PC-3 (cell line): ENCODE measurements around the gene TMEM63B. TPM values are rescaled to one million over a fixed set of nuclear protein-coding genes. Genes with fewer than 3 reads are reported as not detected.

Experiments used
- ATAC-seq: fragments of 200-7000 bp; cut with Tn5 transposase; 2 replicates; pipeline ENCODE4 v1.9.1; 2020; ENCODE audit warnings: mild to moderate bottlenecking, moderate library complexity
- BruUV-seq: library from RNA; stranded (reverse); fragments of 400-500 nt; replicated peaks from 2 replicates; lab custom pipeline; 2021; lab: Mats Ljungman, UMichigan
- CTCF ChIA-PET: fragments of 300-600 bp; sonication (Branson Sonifier 250); formaldehyde crosslinking; loops from one replicate; lab custom pipeline; 2022; ENCODE audit warnings: antibody characterized with exemption; lab: Charles Lee
- POLR2A ChIA-PET: fragments of 300-600 bp; sonication (Branson Sonifier 250); formaldehyde crosslinking; loops from one replicate; lab custom pipeline; 2022; ENCODE audit warnings: antibody characterized with exemption; ENCODE audit not compliant: unreplicated experiment; lab: Charles Lee
- DNase-seq: peaks from one replicate; pipeline ENCODE4 v3.0.0-alpha.2; 2015
- H2AFZ ChIP-seq: fragments of 300-600 bp; sonication (generic); 2 replicates; pipeline ENCODE4 v1.6.0; 2016; ENCODE audit warnings: antibody characterized with exemption, low read length
- H3F3A ChIP-seq: fragments of 300-600 bp; sonication (generic); one replicate; pipeline ENCODE4 v1.6.0; 2017; ENCODE audit warnings: antibody characterized with exemption, low read length, control low read depth, mild to moderate bottlenecking; ENCODE audit not compliant: unreplicated experiment
- H3K27ac ChIP-seq: fragments of 300-600 bp; sonication (generic); 2 replicates; pipeline ENCODE4 v1.5.1; 2016; ENCODE audit warnings: mild to moderate bottlenecking, low read length
- H3K27me3 ChIP-seq: fragments of 300-600 bp; sonication (generic); 2 replicates; pipeline ENCODE4 v1.6.1; 2016; ENCODE audit warnings: low read length, mixed read lengths
- H3K36me3 ChIP-seq: fragments of 300-600 bp; sonication (generic); 2 replicates; pipeline ENCODE4 v1.6.1; 2016; ENCODE audit warnings: low read depth, mixed run types, low read length, mixed read lengths
- H3K4me1 ChIP-seq: fragments of 300-600 bp; sonication (generic); 2 replicates; pipeline ENCODE4 v1.5.1; 2016; ENCODE audit warnings: low read length; ENCODE audit not compliant: insufficient read depth
- H3K4me2 ChIP-seq: fragments of 300-600 bp; sonication (generic); 2 replicates; pipeline ENCODE4 v1.6.0; 2016; ENCODE audit warnings: low read length
- H3K4me3 ChIP-seq: fragments of 300-600 bp; sonication (generic); 2 replicates; pipeline ENCODE4 v1.5.1; 2016; ENCODE audit warnings: mild to moderate bottlenecking, low read length, mixed read lengths
- H3K79me2 ChIP-seq: fragments of 300-600 bp; sonication (generic); 2 replicates; pipeline ENCODE4 v1.6.1; 2017; ENCODE audit warnings: low read length, mixed read lengths
- H3K9ac ChIP-seq: fragments of 300-600 bp; sonication (generic); 2 replicates; pipeline ENCODE4 v1.6.0; 2016; ENCODE audit warnings: mild to moderate bottlenecking, low read length
- H3K9me2 ChIP-seq: fragments of 300-600 bp; sonication (generic); replicated peaks from 2 replicates; pipeline ENCODE4 v1.6.1; 2016; ENCODE audit warnings: mixed run types, low read length, mixed read lengths
- H3K9me3 ChIP-seq: fragments of 300-600 bp; sonication (generic); 2 replicates; pipeline ENCODE4 v1.6.1; 2016; ENCODE audit warnings: low read length, mixed read lengths
- H4K20me1 ChIP-seq: fragments of 300-600 bp; sonication (generic); 2 replicates; pipeline ENCODE4 v1.6.1; 2016; ENCODE audit warnings: low read length, mixed read lengths
- EZH2 ChIP-seq: fragments of 300-600 bp; sonication (generic); IDR thresholded peaks from one replicate; pipeline ENCODE4 v1.6.1; 2017; ENCODE audit warnings: antibody characterized with exemption, mild to moderate bottlenecking, low read length; ENCODE audit not compliant: unreplicated experiment
- EZH2phosphoT487 ChIP-seq: fragments of 300-600 bp; sonication (generic); IDR thresholded peaks from 2 replicates; pipeline ENCODE4 v1.6.1; 2018; ENCODE audit warnings: mild to moderate bottlenecking, antibody characterized with exemption, low read length, borderline replicate concordance
- intact Hi-C: fragments of 100-400 bp; cut with micrococcal nuclease; formaldehyde crosslinking; loops from 2 replicates; pipeline ENCODE4 v1.9.0; 2023
- total RNA-seq: library from RNA; depleted of rRNA; stranded (reverse); fragments of >200 nt; gene quantifications from 2 replicates; pipeline ENCODE4 v1.2.3, GENCODE V29; 2014
- TF ChIP-seq, protein P1 (sequence below): fragments of 300-600 bp; sonication (generic); conservative IDR thresholded peaks from 2 replicates; pipeline ENCODE4 v1.5.1; 2017; ENCODE audit warnings: antibody characterized with exemption, low read depth, mild to moderate bottlenecking, low read length

TMEM63B gene
- total RNA-seq, 1 experiment from 2014 or later, result 23.6 TPM

DNA sequence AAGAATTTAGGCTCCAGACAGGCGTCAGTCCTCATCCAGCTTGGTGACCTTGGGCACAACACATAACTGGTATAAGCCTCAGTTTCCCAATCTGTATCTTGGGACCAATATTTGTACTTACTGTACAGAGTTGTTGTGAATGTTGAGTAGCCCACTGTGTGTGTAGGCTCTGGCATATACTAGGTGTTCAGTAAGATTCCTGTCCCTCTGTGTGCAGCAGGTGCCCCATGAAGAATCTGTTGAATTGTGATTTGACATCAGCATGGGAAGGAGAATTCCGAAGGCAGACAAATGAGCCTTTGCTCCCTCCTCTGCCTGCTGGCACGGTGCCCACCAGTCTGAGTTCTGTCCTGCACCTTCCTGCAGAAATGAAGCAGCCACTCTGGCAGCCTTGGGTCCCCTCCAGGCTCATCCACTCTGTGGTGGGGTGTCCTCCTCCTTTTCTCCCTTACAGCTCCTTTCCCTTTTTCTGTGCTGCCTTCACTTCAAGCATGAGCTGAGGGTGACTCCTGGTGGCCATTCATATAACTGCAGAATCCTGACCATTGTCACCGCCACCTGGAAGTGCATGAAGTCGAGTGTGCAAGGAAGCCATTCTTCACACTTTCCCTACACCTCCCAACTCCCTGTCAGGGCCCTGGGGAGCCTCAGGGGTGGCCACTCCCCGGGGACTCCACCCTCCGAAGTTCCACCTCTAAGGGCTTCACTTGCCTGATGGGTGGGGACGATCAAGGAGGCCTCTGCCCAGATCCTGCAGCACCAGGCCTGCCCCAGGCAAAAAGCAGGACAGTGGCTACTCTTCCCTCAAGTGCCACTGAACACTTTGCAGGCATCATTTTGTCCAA, 48.3 kb upstream of the TMEM63B start:
- Histone ChIP-seq H4K20me1 (no peaks in the 10 kb centered on the region), H3K27ac (no peak overlapping the region), H3K27me3 (no peaks in the 10 kb centered on the region), H3K4me3 (no peak overlapping the region), H3F3A (no peaks in the 10 kb centered on the region), H3K9me3 (no peaks in the 10 kb centered on the region), H3K4me2 (no peak overlapping the region), H3K9me2 (no peaks in the 10 kb centered on the region), H3K79me2 (no peaks in the 10 kb centered on the region), H3K36me3 (no peaks in the 10 kb centered on the region), H3K4me1 (peaks cover 12% of the 10 kb centered on the region), H3K9ac (no peak overlapping the region), H2AFZ (no peak overlapping the region; the same call in 1 of the 2 replicates)
- intact Hi-C loops, result loop anchor here (1.0 kb wide), 4 partner anchors 127 to 412 kb away; no protein-coding TSS in a partner anchor
- BruUV-seq, result no TSS peak
- ChIA-PET POLR2A (interaction anchor here (0.6 kb wide), 1 partner anchor 442 kb away, joined by 4 read pairs; no protein-coding TSS in a partner anchor), CTCF (interaction anchor here (0.6 to 1.0 kb wide), 12 partner anchors 21 to 412 kb away, joined by 3 to 23 read pairs (median 3); partner anchors contain the start of gene VEGFA)
- ATAC-seq (peak; percentile 45), DNase-seq (peak; percentile 92)
- no peak for TF ChIP-seq EZH2
- TF ChIP-seq, protein P1, sequence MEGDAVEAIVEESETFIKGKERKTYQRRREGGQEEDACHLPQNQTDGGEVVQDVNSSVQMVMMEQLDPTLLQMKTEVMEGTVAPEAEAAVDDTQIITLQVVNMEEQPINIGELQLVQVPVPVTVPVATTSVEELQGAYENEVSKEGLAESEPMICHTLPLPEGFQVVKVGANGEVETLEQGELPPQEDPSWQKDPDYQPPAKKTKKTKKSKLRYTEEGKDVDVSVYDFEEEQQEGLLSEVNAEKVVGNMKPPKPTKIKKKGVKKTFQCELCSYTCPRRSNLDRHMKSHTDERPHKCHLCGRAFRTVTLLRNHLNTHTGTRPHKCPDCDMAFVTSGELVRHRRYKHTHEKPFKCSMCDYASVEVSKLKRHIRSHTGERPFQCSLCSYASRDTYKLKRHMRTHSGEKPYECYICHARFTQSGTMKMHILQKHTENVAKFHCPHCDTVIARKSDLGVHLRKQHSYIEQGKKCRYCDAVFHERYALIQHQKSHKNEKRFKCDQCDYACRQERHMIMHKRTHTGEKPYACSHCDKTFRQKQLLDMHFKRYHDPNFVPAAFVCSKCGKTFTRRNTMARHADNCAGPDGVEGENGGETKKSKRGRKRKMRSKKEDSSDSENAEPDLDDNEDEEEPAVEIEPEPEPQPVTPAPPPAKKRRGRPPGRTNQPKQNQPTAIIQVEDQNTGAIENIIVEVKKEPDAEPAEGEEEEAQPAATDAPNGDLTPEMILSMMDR, result peak; percentile 84

DNA sequence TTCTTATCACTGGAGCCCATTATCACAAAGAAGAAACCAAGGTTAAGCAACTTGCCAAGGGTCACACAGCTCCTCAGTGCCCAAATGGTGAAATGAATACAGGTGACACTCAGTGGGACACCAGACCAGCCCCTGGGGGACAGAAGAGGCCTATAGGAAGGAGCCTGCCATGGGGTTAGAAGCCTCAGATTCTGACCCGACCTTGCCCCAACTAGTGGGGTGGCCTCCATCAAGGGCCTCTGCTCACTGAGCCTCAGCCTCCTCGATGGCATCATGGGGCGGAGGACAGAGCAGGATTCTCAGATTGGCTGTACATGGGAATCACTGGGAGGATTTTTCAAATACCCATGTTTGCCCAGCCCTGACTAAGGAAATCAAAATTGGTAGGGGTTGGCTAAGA, 47.7 kb upstream of the TMEM63B start:
- intact Hi-C loops, result loop anchor here (1.0 kb wide), 4 partner anchors 127 to 412 kb away; no protein-coding TSS in a partner anchor
- Histone ChIP-seq H3K79me2 (no peaks in the 10 kb centered on the region), H3K9me2 (no peaks in the 10 kb centered on the region), H3K27ac (no peak overlapping the region), H3F3A (no peaks in the 10 kb centered on the region), H2AFZ (no peak overlapping the region), H4K20me1 (no peaks in the 10 kb centered on the region), H3K4me3 (no peak overlapping the region), H3K4me2 (no peak overlapping the region), H3K27me3 (no peaks in the 10 kb centered on the region), H3K4me1 (peaks cover 7% of the 10 kb centered on the region), H3K9ac (no peak overlapping the region), H3K36me3 (no peaks in the 10 kb centered on the region), H3K9me3 (no peaks in the 10 kb centered on the region)
- BruUV-seq, result no TSS peak
- no peak for ATAC-seq
- TF ChIP-seq EZH2phosphoT487 (no peak), EZH2 (no peak)
- TF ChIP-seq, protein P1, result no peak
- ChIA-PET CTCF (interaction anchor here (0.7 to 1.0 kb wide), 7 partner anchors 22 to 326 kb away, joined by 3 to 23 read pairs (median 3); partner anchors contain the start of gene VEGFA), POLR2A (interaction anchor here (0.6 to 0.7 kb wide), 3 partner anchors 52 to 442 kb away, joined by 4 to 6 read pairs (median 6); no protein-coding TSS in a partner anchor)
- no peak for DNase-seq
